G401.6 (cell line): Measurements from ENCODE around the gene PPIP5K1.

ENCODE experiments used
- FAIRE-seq: peaks from 2 replicates; lab custom pipeline; 2012; peaks lifted over from hg19 to GRCh38; lab: Jason Lieb, UNC

The PPIP5K1 gene

GRCh38 chr15:43517354-43518196 is 72.4 kb downstream of the PPIP5K1 start, which contains the start of gene MAP1A:
Gene MAP1A, plus strand, starts transcription at chr15:43517608. Its CDS starts 3,866 bp downstream, at chr15:43521474.
- no peak for FAIRE-seq

- peak; percentile 60 for FAIRE-seq
Measured at GRCh38 chr15:43516801-43517353, 73.1 kb downstream of the PPIP5K1 start.

- no peak for FAIRE-seq
Measured at GRCh38 chr15:43516185-43516584, 73.8 kb downstream of the PPIP5K1 start.

GRCh38 chr15:43515741-43516140 is 74.3 kb downstream of the PPIP5K1 start:
- FAIRE-seq = no peak

- peak; percentile 40 for FAIRE-seq
Measured at GRCh38 chr15:43514241-43515057, 75.6 kb downstream of the PPIP5K1 start.

GRCh38 chr15:43513550-43513949 is 76.5 kb downstream of the PPIP5K1 start:
- FAIRE-seq = no peak

GRCh38 chr15:43511012-43511885 is 78.8 kb downstream of the PPIP5K1 start:
- FAIRE-seq = no peak

- peak; percentile 95 for FAIRE-seq
Measured at GRCh38 chr15:43510200-43511011, 79.6 kb downstream of the PPIP5K1 start.

- no peak for FAIRE-seq
Measured at GRCh38 chr15:43509660-43510199, 80.3 kb downstream of the PPIP5K1 start.

- no peak for FAIRE-seq
Measured at GRCh38 chr15:43508991-43509659, 80.9 kb downstream of the PPIP5K1 start.

- no peak for FAIRE-seq
Measured at GRCh38 chr15:43508421-43508820, 81.6 kb downstream of the PPIP5K1 start.

- no peak for FAIRE-seq
Measured at GRCh38 chr15:43505738-43506137, 84.3 kb downstream of the PPIP5K1 start.

GRCh38 chr15:43499635-43500034 is 90.4 kb downstream of the PPIP5K1 start:
- no peak for FAIRE-seq

GRCh38 chr15:43498990-43499389 is 91.0 kb downstream of the PPIP5K1 start:
- FAIRE-seq = no peak

- no peak for FAIRE-seq
Measured at GRCh38 chr15:43493703-43494472, 96.1 kb downstream of the PPIP5K1 start.

- FAIRE-seq = peak; percentile 97
Measured at GRCh38 chr15:43492673-43493601, 97.1 kb downstream of the PPIP5K1 start, which contains the start of gene TP53BP1. Gene TP53BP1, minus strand, starts transcription at chr15:43493156. Its CDS starts 113 bp downstream, at chr15:43493043.

GRCh38 chr15:43492266-43492665 is 97.7 kb downstream of the PPIP5K1 start:
- FAIRE-seq = no peak

GRCh38 chr15:43489191-43489590 is 100.8 kb downstream of the PPIP5K1 start:
- FAIRE-seq = no peak
